GM23338 (cell line): ENCODE measurements around the gene GIMAP5.

Experiments used
- CTCF ChIP-seq, 2 experiments: fragments of 200-600 bp in 1 of 2; sonication (generic) in 1 of 2; conservative IDR thresholded peaks; 2 replicates each; pipeline versions ENCODE4 v1.5.1 to v1.6.1; 2016 to 2017; ENCODE audit warnings: antibody characterized with exemption in 2 of 2, low read depth in 2 of 2, mild to moderate bottlenecking in 2 of 2, moderate library complexity in 1 of 2
- ETS1 ChIP-seq: IDR thresholded peaks from 2 replicates; pipeline ENCODE4 v1.6.1; 2016; ENCODE audit warnings: antibody characterized with exemption
- EZH2 ChIP-seq: fragments of 200-600 bp; sonication (generic); IDR thresholded peaks from one replicate; pipeline ENCODE4 v1.8.0; 2017; ENCODE audit warnings: antibody characterized with exemption, mild to moderate bottlenecking, low read depth; ENCODE audit not compliant: unreplicated experiment
- EZH2phosphoT487 ChIP-seq: fragments of 200-600 bp; sonication (generic); IDR thresholded peaks from one replicate; pipeline ENCODE4 v1.8.1; 2018; ENCODE audit warnings: antibody characterized with exemption; ENCODE audit not compliant: unreplicated experiment
- JUNB ChIP-seq: IDR thresholded peaks from one replicate; pipeline ENCODE4 v1.6.1; 2016; ENCODE audit warnings: antibody characterized with exemption; ENCODE audit not compliant: unreplicated experiment
- POLR2AphosphoS5 ChIP-seq: IDR thresholded peaks from 2 replicates; pipeline ENCODE4 v1.6.1; 2016; ENCODE audit warnings: antibody characterized with exemption, low read depth
- REST ChIP-seq: IDR thresholded peaks from one replicate; pipeline ENCODE4 v1.6.1; 2018; ENCODE audit warnings: antibody characterized with exemption; ENCODE audit not compliant: unreplicated experiment
- STAT1 ChIP-seq: IDR thresholded peaks from one replicate; pipeline ENCODE4 v1.6.1; 2016; ENCODE audit warnings: antibody characterized with exemption; ENCODE audit not compliant: unreplicated experiment
- ZNF114 ChIP-seq: fragments of 250-450 bp; sonication (Bioruptor Pico); IDR thresholded peaks from 2 replicates; pipeline ENCODE4 v1.5.0; 2020; ENCODE audit warnings: mild to moderate bottlenecking, moderate library complexity
- ZNF331 ChIP-seq: fragments of 250-450 bp; sonication (Bioruptor Pico); IDR thresholded peaks from 2 replicates; pipeline ENCODE4 v1.5.0; 2020; ENCODE audit warnings: low read depth, mild to moderate bottlenecking, moderate library complexity
- ZNF462 ChIP-seq: fragments of 250-450 bp; sonication (Bioruptor Pico); IDR thresholded peaks from 2 replicates; pipeline ENCODE4 v1.5.0; 2020; ENCODE audit warnings: mild to moderate bottlenecking, moderate library complexity

- no peak for TF ChIP-seq JUNB
- TF ChIP-seq CTCF (conservative IDR thresholded peaks at IDR 0.05; ENCODE audit: low read depth in 2 of 2), result no peak
- no peak for TF ChIP-seq REST
- TF ChIP-seq ETS1, result no peak
- no peak for TF ChIP-seq EZH2
- no peak for TF ChIP-seq EZH2phosphoT487
- no peak for TF ChIP-seq POLR2AphosphoS5
- no peak for TF ChIP-seq STAT1
- TF ChIP-seq ZNF462 (CRISPR knock-in tag), result no peak
- TF ChIP-seq ZNF331 (CRISPR knock-in tag), result no peak
- TF ChIP-seq ZNF114 (CRISPR knock-in tag), result no peak
These were observed 21.5 kb upstream of the GIMAP5 start for GRCh38 chr7:150715738-150716137.
